NCI-H510A treated with DMSO at 0.1 percent for 48 hours (cell line): ENCODE results near the gene ATP6V1A.

Experiments used
- DNase-seq: peaks from one replicate; lab custom pipeline; 2025; lab: John Stamatoyannopoulos, UW

ATP6V1A gene

GRCh38 chr3:113746548-113747282, at the start of gene ATP6V1A:
Gene ATP6V1A (plus strand): TSS chr3:113747035. CDS start chr3:113778754, 31,719 bp downstream.
- DNase-seq: peak; percentile 87

DNA sequence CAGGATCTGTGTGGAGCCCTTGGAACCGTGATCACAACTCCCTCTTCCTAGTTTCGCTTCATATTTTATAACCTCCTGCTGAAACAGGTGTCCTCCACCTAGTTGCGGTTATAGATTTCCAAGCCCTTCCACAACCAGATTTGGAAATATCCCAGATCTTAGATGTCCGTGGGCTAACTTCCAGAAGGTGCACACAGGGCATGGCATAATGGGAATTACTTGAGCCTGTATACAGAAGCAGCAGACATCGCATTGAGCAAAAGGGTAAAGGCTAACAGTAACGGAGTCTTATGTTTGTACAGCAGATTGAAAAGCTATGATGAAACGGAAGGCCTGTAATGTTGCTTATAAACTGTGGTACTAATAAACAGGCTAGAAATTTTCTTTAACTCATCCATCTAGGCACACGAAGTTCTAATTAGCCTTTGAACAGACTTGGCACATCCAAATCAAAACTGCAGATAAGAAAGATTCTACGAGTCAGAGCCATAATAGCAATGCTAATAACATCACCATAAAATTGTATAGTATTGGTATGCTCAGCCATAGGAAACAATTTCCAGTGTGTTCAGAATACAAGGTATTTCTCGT, 49.2 kb upstream of the ATP6V1A start:
- peak; percentile 14 for DNase-seq

DNA sequence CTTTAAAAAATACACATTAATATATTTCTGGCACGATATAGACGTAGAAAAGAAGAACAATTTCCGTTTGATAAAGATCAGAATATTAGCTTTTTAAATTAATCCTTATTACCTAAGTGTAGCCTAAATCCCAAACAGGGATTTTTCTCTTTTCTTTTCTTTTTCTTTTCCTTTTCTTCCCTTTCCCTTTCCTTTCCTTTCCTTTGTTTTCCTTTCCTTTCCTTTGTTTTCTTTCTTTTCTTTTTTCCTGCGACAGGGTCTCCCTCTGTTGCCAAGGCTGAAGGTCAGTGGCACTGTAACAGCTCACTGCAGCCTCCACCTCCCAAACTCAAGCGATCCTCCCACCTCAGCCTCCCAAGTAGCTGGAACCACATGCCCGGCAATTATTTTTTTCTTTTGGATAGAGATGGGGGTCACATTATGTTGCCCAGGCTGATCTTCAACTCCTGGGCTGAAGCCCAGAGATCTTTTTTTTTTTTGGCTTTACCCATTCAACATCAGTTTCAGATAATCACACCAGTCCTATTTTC, 48.6 kb upstream of the ATP6V1A start:
- no peak for DNase-seq

- no peak for DNase-seq
Measured at GRCh38 chr3:113698956-113699355, 47.9 kb upstream of the ATP6V1A start.

DNA sequence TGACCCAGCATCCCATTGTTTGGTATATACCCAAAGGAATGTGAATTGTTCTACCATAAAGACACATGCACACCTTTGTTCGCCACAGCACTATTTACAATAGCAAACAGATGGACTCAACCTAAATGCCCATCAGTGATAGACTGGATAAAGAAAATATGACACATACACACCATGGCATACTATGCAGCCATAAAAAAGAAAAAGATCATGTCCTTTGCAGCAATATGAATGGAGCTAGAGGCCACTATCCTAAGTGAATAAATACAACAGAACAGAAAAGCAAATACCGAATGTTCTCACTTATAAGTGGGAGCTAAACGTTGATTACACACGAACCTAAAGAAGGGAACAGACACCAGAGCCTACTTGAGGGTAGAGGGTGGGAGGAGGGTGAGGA, 39.0 kb upstream of the ATP6V1A start:
- no peak for DNase-seq

GRCh38 chr3:113712129-113712528, 34.7 kb upstream of the ATP6V1A start:
- no peak for DNase-seq

DNA sequence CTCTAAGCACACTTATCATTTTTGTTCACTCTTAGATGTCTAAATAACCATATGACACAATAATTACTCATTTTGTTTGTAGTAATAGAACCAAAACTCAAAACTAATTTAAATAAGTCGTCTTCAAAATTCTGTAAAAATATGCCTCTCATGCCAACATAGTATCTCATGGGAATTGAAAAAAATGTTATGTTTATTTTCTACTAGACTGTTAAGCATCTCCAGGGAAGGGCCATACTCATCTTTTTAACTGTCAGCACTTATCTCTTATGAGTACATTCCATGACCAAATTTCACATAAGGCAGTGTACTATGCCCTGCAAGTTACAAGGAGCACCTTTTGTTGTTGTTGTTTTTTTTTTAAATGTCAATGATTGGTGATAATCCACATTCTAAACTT, 32.1 kb upstream of the ATP6V1A start:
- no peak for DNase-seq

- no peak for DNase-seq
Measured at GRCh38 chr3:113717308-113717707, 29.5 kb upstream of the ATP6V1A start.

DNA sequence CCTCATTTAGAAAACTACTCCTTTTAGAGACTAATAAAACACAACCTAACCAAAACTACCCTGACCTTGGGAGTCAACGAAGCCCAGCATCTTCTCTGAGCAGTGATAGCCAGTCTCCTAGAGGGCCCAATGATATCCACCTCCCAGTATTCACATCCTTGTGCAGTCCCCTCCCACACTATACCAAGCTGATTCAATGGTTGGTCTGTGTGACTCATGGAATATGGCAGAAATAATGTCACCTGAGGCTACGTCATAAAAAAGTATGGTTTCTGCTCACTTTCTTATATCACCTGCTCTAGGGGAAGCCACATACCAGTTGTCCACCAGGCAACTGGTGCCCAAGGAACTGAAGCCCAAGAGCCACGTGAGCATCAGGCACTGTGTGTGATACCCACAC, 29.0 kb upstream of the ATP6V1A start:
- no peak for DNase-seq

DNA sequence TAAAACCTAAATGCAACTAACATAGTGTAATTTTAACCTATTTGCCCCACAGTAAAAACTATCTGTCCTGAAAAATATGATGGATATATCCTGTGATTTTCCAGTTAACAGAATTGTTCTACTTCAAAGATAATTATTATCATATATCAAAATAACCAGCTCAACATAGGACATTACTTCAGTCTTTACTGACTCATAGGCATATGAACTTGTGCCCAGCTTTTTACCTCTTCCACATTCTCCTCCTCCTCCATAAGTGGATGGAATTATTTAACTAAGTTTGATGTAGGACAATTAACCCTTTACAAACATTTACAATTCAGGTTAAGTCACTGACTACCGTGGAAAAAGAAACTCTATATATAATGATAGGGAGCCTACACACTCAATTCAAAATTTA, 27.5 kb upstream of the ATP6V1A start:
- DNase-seq: no peak

- no peak for DNase-seq
Measured at GRCh38 chr3:113719758-113720157, 27.1 kb upstream of the ATP6V1A start.

- DNase-seq: no peak
Measured at GRCh38 chr3:113721636-113722035, 25.2 kb upstream of the ATP6V1A start.

DNA sequence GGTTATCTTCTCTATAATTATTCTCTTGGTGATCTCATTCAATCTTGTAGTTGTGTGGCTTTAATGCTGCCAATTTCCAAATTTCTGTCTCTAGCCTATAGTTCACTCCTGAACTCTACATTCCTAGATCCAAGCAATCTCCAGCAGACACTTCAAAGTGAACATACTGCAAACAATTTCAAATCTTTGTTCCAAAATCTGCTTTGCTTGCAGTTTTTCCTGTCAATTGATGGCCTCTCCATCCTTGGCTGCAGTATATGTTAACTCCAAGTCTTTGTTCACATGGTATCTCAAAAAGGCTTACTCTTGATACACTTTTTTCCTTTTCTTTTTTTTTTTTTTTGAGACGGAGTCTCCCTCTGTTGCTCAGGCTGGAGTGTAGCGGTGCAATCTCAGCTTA, 18.2 kb upstream of the ATP6V1A start:
- no peak for DNase-seq

GRCh38 chr3:113730550-113730949, 16.3 kb upstream of the ATP6V1A start:
- DNase-seq: no peak

DNA sequence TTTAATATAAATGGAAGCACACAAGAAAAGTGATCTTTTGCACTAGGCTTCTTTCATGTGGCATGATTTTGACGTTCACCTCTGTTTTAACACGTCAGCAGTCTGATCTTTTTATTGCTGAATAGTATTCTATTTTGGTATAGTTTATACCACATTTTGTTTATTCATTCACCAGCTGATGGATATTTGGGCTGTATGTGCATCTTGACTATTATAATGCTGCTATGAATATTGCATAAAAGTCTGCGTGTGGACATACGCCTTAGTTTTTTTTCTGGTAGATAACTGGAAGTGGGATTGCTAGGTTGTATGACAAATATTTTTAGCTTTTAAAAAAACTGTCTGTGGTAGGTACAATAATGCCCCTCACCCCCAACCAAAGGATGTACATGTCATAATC, 15.1 kb upstream of the ATP6V1A start:
- no peak for DNase-seq

- DNase-seq: peak; percentile 17
Measured at GRCh38 chr3:113736548-113737089, 10.2 kb upstream of the ATP6V1A start.

DNA sequence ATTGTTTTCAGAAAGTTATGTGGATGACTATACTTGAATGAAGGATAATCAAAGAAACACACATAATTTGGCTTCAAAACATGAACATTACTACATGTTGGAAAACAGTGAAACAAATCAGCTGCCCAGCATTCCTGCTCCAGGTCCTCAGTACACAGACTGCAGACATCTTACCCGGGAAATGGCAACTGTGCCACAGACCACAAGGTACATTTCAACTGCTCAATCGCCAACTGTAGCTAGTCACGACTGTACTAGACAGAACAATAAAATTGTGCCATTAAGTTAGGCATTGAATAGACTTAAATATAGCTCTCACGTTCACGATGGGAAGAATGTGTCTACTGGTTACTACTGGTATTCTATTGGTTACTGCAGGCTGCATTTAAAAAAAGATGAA, 5.7 kb upstream of the ATP6V1A start:
- DNase-seq: no peak

DNA sequence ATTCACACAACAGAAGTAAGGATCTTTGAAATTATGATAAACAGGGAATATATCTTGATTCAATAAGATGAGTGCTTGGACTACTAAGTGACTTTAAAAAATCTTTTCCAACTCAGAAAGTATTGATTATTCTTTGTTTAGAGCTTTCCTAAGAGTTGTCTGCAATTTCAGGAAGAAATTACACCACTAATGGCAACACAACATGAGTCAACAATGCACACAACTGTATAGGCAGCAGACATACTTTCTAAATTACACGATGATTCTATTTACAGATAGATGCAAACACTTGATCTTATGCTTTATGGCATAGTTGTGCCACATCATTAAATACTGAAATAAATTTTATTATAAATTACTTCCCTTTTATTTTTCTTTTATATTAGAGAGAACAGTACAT, 5.2 kb upstream of the ATP6V1A start:
- DNase-seq: no peak

DNA sequence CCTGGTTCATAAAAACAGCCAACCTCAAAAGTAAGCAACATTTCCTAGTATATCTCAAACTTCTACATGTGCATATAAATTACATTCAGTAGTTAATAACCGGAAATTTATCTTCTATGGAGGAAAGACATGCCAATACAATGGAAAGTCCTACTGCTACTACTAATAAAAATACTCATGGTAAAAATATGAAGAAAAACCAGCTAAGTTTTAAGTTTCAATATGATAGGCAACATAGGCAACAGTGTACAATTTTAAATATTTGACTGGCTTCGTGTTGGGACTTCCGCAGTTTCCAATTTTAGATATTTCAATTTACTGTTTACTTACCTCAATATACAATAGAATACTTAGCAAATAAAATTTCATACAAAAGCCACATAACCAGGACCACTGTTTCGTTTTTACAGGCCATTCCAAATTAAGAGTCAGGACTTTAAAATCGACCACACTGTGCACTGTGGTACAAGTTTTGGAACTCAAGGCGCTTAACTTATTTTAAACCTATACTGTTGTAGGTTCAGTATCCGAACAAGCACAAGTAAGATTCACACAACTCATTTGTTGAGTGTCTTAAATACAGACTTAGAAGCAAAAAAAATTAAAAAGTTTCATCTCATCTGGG, 3.7 kb upstream of the ATP6V1A start:
- no peak for DNase-seq

DNA sequence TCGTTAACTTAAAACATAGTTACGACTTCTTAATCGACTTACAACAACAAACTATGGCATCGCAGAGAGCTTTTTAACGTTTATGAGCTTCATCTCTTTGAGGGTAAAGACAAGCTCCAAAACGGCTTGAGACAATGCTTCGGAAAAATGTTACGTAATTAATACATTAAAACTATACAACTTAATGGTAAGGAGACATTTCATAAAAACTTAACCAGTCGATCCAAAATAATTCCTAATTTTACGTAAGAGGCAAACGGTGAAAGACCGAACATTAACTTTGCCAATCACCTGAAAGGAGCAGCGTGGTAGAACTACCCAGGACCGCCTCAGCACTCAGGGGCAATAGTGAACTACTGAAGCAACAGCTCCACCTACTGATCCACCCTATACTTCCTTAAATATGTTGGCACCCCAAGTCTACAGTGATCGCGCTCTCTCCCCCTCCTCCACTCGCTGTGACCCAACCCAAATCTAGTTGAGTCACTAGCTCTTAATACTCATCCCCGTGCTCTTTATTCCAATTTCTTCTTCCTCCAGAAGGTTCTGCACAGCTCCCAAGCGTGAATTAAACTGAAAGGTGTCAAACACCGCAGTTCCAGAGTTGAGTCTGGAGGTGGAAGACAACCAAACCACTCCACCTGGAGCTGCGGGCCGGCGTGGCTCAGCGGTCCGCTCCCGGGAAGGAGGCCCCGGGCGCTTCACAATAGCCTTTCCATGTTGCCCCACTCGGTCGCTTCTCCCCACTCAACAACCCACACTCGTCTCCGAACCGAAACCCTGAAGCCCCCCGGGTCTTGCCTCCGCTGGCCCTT, 1.7 kb upstream of the ATP6V1A start:
- peak; percentile 71 for DNase-seq

GRCh38 chr3:113745756-113746547, 883 bp upstream of the ATP6V1A start, which contains the start of gene NAA50:
Gene NAA50 (minus strand): TSS chr3:113746249. CDS start chr3:113745949, 300 bp downstream.
- DNase-seq: peak; percentile 69
